Activated CD8-positive, alpha-beta memory T cell treated with anti-CD3 and anti-CD28 coated beads for 24 hours (primary cell): Measurements from ENCODE around the gene MTHFSD.
A peak's percentile ranks its signal among the peaks of the same experiment; 100 is the strongest.

ENCODE experiments used
- DNase-seq: peaks from one replicate; pipeline ENCODE4 v3.0.0-alpha.2; 2020

The MTHFSD gene

DNA sequence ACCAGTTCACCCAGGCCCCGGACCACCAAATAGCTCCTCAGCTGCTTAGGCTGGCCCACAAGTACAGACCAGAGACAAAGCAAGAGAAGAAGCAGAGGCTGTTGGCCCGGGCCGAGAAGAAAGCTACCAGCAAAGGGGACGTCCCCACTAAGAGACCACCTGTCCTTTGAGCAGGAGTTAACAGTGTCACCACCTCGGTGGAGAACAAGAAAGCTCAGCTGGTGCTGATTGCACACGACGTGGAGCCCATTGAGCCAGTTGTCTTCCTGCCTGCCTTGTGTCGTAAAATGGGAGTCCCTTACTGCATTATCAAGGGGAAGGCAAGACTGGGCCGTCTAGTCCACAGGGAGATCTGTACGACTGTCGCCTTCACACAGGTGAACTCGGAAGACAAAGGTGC lies 29.3 kb downstream of the MTHFSD start:
- no peak for DNase-seq

DNA sequence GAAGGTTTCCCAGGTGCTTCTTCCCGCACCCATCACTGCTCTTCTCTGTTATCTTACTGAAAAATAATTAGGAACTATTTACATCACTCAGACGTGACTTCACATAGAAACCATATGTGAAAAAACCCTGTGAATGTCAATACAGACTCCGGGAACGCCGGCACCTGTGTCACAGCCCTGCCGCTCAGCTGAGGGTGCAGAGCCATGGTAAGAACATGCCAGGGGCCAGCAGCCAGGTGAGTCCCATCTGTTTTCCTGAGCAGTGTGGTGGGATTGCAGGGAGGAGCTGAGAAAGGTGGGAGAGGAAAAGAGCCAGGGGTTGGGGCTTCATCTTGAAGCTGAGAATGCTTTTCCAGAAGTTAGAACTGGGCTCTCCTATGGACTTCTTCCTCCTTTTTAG lies 31.0 kb downstream of the MTHFSD start:
- no peak for DNase-seq

DNA sequence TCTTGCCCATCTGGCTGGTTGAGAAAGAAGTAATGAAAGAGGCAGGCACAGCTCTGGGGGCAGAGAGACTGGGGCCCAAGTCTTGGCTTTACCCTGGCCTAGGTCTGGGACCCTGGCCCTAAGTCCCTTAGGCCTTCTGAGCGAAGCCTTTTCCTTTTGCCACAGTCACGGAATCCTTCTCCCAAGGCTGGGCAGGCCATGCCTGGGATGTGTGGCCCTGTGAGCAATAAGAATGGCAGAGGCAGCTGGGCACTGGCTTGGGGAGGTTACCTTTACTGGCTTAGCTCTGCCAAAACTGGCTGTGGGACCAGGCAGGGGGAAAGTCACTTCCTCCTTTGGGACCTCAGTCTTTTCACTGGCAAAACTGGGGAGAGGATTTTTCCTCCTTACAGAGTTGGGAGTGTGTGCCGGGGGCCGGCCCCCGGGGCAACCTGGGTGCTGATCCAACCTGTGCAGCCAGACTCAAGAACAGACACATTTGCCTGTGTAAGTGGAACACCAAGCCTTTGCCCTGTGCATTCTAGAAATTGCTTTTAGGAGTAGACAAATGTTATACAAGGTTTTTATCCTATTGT lies 31.8 kb downstream of the MTHFSD start:
- no peak for DNase-seq

DNA sequence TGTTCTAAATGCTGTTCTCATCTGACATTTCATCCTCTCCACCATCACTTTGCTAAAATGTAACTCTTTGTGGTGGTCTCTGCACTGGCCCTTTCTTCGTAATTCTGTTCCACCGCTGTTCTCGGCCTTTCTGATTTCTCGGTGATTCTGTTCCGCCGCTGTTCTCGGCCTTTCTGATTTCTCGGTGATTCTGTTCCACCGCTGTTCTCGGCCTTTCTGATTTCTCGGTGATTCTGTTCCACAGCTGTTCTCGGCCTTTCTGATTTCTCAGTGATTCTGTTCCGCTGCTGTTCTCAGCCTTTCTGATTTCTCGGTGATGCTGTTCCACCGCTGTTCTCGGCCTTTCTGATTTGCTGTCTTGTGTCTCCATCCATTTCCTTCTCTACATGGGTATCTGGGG lies 32.4 kb downstream of the MTHFSD start:
- no peak for DNase-seq

DNA sequence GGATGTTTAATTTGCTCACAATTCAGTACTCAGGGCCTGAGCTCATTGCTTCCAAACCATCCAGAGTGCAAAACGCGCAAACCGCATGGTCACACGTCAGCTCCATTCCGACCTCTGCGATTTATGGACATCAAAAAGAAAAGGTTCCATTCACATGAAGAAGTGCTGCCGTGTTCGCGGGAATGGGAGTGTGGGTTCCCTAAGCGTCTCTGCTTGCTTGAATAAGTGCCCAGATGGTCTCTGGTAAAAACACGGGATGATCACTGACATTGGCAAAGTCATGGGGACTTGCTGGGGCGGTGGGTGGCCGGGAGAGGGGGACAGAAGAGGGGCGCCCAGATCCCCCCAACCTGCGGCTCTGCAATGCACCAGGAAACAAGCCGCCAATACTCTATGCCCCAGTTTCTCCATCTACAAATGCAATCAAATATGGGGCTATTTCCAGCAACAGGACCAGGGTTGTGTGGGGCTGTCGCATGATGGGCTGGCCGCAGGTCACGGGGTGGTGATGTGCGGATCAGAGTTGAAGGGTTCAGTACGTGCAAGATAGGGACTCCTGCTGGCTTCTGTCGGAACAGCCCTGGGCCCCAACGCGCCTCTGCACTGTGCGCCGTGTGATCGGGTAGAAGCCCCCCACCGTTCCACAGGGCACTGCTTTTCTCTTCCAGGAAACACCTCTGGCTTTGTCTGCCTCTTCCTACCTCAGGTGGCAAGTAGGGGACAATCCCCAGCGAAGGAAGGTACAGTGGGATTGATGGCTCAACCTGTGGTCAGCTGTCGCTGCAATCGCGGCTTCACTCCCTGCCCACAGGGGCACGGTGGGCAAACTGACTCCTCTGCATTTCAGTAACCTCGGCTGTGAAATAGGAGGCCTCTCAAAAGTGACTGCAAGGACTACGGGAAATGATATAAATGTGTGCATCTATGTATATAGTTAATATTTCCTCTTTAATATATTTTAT lies 33.5 kb downstream of the MTHFSD start:
- DNase-seq: no peak

DNA sequence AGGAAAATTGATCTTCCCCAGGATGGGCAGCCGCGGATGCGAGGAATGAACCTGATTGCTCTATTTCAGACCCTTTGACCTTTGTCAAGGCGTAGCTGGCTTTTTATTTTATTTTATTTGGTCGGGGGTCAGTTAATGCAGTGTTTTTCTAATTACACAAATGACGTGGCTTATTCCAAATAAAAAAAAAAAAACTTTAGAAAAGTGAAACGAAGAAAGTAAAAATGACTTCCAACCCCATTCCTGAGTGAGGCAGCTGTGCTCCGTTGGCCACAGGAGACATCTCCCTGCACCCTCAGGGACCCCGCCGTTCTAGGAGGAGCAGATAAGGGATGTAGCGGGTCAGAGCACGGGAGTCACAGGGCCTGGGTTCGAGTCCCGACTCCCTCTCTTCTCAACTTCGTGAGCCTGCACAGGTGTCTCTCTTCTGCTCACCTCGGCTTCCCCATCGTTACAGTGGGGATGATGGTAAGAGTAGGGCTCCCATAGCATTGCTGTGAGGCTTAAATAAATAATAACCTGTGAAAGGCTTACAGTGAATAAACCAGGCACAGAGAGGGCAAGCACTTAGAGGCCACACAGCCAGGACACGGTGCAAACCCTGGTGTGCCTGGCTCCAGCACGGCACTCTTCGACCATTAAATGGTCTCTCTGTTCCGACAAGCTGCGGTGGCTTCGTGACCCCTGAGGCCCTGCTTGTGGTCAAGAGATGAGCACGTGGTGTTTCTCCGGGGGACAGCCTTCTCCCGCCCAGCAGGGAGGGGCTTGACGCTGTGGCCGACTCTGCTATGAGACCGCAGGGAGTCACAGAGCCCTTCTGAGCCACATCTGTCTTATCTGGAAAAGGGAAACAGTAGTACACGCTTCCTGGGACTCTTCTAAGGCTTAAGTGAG lies 34.5 kb downstream of the MTHFSD start:
- no peak for DNase-seq

DNA sequence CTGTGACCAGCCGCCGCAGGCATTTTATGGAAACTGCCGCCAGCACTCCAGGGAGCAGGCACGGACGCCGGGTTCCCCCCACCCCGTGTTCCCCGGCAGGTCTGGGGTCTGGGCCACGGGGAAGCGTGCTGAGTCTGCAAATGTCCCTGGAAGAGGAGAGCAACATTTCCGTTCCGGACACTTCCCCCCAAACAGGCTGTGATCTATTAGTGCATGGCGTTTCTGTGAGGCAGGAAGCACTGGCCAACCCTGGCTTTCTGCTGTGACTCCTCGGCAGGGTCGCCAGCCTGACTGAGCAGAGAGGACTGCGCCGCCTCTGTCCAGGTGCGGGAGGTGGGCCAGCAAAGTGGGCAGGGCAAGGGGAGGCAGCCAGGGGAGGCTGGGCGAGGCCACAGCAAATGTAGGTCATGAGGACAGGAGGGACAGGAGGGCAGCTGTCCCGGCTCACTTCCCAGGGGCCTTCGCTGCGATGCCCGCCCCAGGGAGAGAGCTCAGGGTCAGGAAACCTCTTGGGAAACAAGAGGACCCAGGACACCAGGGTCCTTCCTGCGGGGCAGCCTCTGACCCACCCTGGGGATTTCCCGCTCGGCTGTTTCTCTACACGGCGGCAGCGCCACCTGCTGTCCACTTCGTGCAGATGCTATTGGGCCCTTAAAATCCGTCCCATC lies 35.3 kb downstream of the MTHFSD start:
- DNase-seq: peak; percentile 81

DNA sequence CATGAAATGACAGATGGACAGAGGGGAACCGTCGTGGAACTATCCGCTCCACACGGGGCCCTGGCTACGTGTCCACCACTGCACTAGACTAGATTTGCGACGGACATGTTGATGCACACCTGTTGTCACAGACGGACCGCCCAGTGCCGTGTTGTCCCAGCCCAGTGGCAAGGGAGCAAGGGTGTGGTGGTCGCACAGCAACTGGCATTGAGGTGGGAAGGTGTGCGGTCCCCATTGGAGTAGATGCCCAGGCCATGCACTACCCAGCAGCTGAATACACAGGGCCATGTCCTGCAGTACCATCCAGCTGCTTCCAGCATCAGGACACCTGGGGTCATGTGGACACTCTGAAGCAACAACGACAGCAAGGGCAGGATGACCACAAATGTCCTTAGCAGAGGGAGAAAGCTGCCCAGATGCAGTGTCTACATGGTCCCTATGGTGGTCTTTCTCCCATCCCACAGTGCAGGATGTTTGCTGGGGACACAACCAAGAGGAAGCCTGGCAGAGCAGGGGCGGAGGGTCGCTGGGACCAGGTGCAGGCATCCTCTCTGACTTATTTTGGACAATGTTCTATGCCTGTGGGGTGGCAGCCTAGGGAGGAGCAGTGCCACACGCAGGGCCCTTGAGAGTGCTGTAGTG lies 35.9 kb downstream of the MTHFSD start:
- no peak for DNase-seq

DNA sequence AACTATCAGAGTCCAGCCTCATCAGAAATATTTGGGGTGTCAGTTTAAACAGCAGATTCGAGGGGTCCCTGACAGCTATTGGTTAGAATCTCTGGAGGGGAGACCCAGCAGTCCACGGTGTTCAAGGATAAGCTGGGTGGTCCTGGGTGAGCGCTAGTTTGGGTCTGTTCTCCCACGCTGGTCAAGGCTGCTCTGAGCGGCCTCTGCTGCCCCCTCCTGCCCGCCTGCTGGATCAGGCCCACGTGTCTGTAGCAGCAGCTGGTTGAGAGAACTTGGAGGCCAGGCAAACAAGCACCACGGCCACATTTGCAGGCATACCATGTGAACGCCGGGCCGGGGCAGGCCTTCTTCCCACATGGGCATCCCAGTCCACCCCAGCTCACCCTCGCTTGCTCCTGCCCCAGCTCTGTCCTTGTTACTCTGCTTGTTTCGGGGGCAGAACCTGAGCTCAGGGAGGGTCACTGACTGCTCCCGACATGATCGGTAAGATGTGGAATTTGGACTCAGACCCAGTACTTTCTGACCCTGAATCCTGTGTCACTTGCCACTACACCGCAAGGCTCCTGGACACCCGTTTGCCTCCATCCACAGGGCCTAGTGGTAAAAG lies 37.3 kb downstream of the MTHFSD start:
- peak; percentile 68 for DNase-seq

DNA sequence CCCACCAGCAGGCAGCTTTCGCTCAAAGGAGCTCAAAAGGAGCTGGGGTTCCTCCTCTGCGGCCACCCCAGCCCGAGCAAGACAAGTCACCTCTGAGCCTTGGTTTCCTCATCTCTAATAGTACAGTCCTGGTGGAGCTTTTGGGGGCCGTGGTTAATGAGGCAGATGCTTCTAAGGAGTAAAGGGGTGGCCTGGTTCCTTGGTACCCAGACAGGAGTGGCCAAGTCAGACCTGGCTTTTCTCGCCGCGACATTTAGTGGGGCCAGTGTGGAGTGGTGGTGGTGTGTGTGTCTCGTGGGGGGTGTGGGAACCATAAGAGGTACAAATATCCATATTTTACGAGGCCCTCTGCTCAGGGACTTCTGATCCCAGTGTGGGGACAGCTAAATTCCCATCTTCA lies 38.0 kb downstream of the MTHFSD start:
- no peak for DNase-seq

DNA sequence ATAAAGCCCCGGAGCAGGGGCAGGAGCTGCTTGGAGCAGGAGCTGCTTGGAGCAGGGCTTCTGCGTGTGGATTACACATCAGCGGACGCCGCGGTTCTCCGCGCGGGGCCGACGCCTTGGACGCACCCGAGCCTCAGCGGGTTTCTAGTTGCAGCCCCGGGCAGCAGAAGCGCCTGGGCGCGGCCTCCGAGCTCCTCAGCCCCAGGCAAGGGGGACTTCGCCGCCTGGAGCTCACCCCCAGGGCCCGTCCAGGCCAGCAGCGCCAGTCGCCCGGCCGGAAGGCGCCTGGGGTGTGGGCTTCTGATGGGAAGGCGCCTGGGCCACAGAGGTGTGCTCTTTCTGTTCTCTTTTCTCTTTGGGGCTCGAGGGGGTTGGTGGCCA lies 38.4 kb downstream of the MTHFSD start:
- no peak for DNase-seq

DNA sequence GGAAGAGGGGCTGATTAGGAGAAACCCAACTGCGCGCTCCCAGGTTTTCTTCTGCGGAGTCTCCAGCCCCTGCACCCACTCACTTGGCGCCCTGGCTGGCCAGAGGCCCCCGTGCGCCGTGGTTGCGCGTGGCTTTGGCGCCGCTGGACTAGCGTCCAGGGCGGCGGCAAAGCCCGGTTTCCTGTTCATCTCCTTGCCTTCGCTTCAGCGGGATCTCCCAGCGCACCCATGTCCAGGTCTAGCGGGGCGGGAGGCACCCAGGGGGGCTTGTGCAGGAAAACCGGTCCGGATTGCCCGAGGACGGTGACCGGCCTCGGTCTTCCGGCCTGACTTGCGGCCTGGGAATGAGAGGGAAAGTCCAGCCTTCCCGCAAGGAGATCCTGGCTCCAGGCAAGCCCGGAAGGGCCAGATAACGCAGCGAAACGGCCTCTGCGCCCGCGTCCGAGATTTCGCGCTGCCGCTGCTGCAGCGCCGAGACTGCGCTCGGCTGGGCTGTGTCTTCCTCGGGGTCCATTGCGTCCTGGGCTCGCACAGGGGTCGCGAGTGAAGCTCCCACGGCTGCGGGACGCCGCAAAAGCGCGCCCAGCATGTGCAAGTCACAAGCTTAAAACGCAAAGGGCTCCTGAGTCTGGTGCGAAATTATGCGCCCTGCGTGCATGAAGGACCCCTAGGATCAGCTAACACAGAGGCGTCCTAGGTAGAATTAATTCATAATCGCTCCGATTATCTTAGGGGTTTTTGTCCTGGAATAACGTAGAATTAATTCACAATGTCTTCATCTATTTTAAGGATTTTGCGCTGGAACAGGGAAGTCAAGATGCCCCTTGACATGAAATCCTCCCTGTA lies 39.0 kb downstream of the MTHFSD start:
- no peak for DNase-seq

DNA sequence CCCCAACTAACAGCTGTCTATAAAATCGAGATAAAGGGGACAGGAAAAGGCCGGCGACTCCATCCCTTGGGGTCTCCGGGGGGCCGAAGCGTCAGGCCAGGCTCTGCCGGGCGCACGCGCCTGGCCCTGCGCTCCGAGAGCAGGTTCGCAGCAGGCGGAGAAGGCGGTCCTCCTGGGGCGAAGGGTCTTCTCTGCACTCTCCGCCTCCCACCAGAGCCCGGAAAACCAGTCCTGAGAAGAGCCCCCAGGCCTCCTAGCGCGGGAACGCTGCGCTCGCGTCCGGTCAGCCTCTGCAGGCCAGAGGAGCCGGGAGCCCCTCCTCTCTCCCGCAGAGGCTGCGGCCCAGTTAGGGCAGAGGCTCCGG lies 39.6 kb downstream of the MTHFSD start:
- no peak for DNase-seq

DNA sequence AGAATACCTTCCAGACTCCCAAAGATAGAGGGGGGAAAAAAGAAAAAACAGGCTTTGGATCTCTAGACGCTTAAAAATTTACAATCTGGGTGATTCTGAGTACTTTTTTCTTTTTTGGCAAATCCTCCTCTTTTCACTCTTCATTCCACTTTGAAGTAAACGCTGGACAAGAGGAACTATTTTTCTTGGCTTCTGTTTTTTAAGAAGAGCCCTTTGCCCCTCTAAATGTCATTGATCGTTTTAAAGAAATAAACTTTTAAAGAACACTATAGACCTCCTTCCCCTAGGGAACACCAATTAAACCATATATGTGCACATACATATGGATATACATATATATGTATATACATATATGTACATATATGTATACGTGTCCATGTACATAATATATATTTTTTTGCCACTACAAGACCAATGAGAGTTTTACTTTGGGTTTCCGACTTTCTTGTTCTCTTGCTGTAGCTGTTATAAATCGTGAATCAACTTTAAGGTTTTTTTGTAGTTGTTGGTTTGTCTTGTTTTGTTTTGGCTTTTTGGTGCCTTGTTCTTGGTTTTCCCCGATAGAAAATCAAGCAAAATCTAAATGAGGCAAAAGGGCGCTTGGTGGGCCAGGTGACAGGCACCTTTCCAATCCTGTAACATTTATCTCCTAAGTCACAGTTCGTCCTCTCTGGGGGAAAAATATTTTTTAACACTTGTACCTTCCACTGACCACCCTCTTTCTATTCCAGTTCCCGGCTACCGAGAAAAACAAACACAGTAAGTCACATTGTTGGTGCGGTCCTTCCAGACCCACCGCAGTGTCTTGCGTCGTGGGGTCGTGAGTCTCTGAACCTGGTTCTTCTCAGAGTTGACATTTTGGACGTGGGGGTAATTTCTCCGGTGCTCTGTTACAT lies 40.3 kb downstream of the MTHFSD start:
- no peak for DNase-seq

DNA sequence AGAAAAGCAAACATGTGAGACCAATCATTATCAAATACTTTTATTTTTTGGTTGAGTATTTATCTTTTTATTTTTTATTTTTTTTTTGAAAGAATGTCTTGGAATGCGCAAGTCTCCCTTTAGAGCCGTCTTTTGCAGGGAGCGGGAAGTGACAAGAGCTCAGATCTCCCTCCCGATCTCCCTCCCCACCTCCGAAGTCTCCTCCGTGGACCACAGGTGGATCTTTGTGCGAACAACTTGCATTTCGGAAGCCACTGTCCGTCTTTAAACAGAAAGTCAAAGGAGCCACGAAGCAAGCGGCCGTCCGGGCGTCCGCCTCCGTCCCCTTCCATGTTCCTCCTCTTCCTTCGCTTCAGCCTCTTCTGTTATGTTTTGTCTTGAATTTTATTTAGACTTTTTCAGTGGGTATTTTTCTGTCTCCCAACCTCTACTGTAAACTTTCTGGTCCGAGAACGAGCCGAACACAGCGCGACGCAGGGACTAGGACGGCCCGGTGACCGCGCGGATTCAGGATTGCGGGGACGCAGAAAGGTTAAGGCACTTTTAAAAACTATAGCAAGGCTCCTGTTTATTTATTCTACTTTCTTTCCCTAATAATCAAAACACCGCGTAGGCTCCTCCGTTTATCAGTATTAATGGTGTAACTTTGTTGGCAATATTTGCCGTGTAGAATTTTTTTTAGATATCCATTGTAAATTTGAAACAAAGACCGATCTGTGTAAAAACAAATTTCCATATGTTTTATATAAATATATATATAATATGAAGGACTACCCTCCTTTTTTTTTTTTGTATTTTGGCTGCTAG lies 41.4 kb downstream of the MTHFSD start:
- no peak for DNase-seq

DNA sequence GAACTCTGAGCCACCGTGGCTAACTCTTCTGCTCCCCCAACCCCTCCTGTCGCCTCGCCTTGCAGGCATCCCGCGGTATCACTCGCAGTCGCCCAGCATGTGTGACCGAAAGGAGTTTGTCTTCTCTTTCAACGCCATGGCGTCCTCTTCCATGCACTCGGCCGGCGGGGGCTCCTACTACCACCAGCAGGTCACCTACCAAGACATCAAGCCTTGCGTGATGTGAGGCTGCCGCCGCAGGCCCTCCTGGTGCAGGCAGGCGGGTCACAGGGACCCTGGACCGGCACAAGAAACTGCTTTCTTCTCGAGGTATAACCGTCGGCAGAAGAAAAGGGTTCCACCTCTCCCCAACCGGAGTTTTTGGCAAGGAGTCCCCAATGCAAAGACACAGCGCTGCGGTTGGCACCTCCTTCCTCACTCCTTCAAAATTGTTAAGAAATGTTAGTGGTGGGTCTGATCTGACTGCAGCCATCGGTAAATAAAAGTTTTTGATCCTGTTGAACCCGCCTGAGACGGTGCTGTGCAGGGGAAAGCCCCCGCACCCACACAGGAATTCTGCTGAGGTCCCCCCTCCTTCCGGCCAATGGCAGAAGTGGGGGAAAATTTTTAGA lies 42.1 kb downstream of the MTHFSD start:
- DNase-seq: no peak

DNA sequence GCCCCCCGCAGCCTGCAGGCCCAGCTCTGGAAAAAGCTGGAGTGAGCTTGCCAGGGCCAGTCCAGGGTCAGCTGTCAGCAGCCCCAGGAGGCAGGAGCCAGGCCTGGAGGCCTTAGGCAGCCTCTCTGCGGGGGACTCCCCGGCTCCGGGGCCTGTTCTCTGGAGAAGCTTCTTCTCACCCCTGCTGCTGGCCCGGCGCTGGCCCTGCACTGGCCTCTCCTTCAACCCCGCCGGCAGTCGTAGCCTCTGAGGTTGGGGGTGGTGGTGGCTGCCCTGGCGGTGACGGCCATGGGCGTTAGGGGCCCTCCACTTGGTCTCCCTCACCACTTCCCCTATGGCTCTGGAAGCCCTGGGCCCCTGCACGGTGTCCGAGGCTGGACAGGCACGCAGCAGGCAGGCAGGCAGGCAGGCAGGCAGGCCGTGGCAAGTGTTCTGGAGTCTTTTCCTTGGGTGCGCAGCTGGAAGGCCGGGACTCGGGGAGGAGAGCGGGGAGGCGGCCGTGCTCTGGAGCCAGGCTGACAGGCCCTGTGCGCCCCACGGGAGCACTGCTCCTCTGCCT lies 42.7 kb downstream of the MTHFSD start:
- no peak for DNase-seq
